Lower leg skin (tissue), 4 donors: ENCODE data around the gene KRR1. TPM values are rescaled to one million over a fixed set of nuclear protein-coding genes. Genes with fewer than 3 reads are reported as not detected.
"Not testable (repeated sequence)": the region's sequence is repeated elsewhere in the genome, so short reads cannot be mapped to it uniquely, and the experiment has no call there.

Experiments
- DNase-seq, 2 donors: peaks; one replicate each; pipeline ENCODE4 v3.0.0-alpha.2; 2019; ENCODE audit warnings: low spot score in 2 of 2
- H3K4me3 ChIP-seq: fragments of 200-600 bp; sonication (generic); 2 replicates; pipeline ENCODE4 v1.5.1; 2017; ENCODE audit warnings: mild to moderate bottlenecking, low read depth; ENCODE audit not compliant: poor library complexity, severe bottlenecking
- POLR2A ChIP-seq, 2 donors: fragments of 450-650 bp; IDR thresholded peaks; one replicate each; pipeline ENCODE4 v1.6.1; 2016 to 2017; ENCODE audit warnings: antibody characterized with exemption in 2 of 2, mild to moderate bottlenecking in 1 of 2, moderate library complexity in 1 of 2
- WGBS, 2 donors: methylation state at CpG; one replicate each; pipeline ENCODE4 v1.1.5; 2018; 5-methylcytosine and 5-hydroxymethylcytosine counted together
- intact Hi-C: fragments of 100-400 bp; cut with DNase I; formaldehyde crosslinking; loops from one replicate; pipeline ENCODE4 v1.15.0; 2023; ENCODE audit warnings: low total_unique reads
- total RNA-seq, 4 donors: library from RNA; depleted of rRNA; stranded (reverse); fragments of >200 nt; gene quantifications; one replicate each; pipeline ENCODE4 v1.1.0, GENCODE V29; 2016
- TF ChIP-seq, protein P1 (sequence below), 3 donors: fragments of 450-650 bp; IDR thresholded peaks; one replicate each; pipeline ENCODE4 v1.5.1; 2016; ENCODE audit warnings: antibody characterized with exemption in 3 of 3, mild to moderate bottlenecking in 3 of 3, moderate library complexity in 2 of 3

KRR1 gene
- total RNA-seq, 4 donors from 2014 or later: 21.3 to 52.3 (median 32.0) TPM

GRCh38 chr12:75487308-75487707 lies 24.1 kb downstream of the KRR1 start:
- intact Hi-C loops: no loop called here
- DNase-seq: no peak
- TF ChIP-seq, protein P1, sequence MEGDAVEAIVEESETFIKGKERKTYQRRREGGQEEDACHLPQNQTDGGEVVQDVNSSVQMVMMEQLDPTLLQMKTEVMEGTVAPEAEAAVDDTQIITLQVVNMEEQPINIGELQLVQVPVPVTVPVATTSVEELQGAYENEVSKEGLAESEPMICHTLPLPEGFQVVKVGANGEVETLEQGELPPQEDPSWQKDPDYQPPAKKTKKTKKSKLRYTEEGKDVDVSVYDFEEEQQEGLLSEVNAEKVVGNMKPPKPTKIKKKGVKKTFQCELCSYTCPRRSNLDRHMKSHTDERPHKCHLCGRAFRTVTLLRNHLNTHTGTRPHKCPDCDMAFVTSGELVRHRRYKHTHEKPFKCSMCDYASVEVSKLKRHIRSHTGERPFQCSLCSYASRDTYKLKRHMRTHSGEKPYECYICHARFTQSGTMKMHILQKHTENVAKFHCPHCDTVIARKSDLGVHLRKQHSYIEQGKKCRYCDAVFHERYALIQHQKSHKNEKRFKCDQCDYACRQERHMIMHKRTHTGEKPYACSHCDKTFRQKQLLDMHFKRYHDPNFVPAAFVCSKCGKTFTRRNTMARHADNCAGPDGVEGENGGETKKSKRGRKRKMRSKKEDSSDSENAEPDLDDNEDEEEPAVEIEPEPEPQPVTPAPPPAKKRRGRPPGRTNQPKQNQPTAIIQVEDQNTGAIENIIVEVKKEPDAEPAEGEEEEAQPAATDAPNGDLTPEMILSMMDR (IDR thresholded peaks at IDR 0.05): no peak
- no peak for TF ChIP-seq POLR2A (IDR thresholded peaks at IDR 0.05)
- no peak overlapping the region for H3K4me3 ChIP-seq
- 85 to 92% methylated on average over 4 of the region's 4 CpGs for WGBS, 2 donors

DNA sequence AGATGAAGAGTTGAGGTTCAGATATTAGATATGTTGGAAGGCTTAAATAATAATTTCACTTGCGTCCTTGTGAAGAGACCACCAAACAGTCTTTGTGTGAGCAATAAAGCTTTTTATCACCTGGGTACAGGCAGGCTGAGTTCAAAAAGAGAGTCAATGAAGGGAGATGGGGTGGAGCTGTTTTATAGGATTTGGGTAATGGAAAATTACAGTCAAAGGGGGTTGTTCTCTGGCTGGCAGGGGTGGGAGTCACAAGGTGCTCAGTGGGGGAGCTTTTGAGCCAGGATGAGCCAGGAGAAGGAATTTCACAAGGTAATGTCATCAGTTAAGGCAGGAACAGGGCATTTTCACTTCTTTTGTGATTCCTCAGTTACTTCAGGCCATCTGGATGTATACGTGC lies 27.0 kb downstream of the KRR1 start:
- H3K4me3 ChIP-seq, DNase-seq, intact Hi-C loops: not testable (repeated sequence)
- 89 to 93% methylated on average over 2 of the region's 2 CpGs for WGBS, 2 donors

DNA sequence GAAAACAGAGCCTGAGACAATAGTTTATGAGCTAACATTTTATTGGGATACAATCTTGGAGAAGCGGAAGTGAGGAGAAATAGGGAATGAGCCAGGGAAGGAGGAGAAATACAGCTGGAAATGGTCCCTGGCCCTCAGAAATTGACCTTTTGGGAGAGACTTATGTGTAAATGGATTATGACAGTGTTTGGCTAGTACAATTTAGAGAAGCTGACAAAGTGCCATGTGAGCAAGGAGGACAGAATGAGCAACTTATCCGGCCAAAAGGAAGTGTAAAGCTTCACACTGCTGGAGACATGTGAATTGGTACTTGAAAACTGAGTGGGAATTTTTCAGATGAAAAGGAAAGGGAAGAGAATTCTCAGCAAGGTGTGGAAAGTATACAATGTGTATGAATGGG lies 28.0 kb downstream of the KRR1 start:
- TF ChIP-seq, protein P1 (IDR thresholded peaks at IDR 0.05): no peak
- TF ChIP-seq POLR2A (IDR thresholded peaks at IDR 0.05): no peak
- intact Hi-C loops: no loop called here
- H3K4me3 ChIP-seq: no peak overlapping the region

DNA sequence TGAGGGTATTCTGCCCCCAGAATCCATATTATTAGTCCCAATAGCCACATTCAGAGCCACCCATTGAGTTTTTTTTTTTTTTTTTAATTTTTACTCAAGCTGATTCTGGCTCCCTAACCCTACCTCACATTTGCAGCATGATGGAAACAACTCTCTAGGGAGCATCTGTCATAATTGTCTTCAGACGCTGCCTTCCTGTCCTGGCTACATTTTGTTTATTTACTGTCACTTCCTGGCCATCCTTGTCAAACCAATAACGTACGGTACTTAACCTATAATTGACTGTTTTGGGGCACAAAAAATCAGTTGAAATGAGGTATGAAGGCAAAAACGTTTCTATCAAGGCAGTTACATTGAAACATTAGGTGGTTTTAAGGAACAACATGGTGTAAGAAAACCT lies 28.8 kb downstream of the KRR1 start:
- intact Hi-C loops: no loop called here
- H3K4me3 ChIP-seq: no peak overlapping the region
- WGBS, 2 donors: 32 to 36% methylated on average over 4 of the region's 4 CpGs
- TF ChIP-seq, protein P1 (IDR thresholded peaks at IDR 0.05): no peak
- no peak for TF ChIP-seq POLR2A (IDR thresholded peaks at IDR 0.05)
- DNase-seq: no peak

More for the DNA sequence above, 28.0 kb downstream of the KRR1 start:
- WGBS, 2 donors: 62 to 64% methylated on average over 2 of the region's 2 CpGs
- DNase-seq: no peak

DNA sequence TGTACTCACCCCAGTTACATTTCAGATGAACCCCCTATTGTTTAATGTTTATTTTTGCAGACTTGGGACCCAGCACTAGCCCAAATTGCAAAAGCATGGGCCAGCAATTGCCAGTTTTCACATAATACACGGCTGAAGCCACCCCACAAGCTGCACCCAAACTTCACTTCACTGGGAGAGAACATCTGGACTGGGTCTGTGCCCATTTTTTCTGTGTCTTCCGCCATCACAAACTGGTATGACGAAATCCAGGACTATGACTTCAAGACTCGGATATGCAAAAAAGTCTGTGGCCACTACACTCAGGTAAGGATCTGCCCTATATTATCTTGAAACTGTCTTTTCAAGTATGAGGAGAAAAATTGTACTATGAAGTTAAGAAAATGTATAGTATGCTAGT lies 29.6 kb downstream of the KRR1 start:
- DNase-seq: no peak
- no peak overlapping the region for H3K4me3 ChIP-seq
- TF ChIP-seq, protein P1 (IDR thresholded peaks at IDR 0.05): no peak
- TF ChIP-seq POLR2A (IDR thresholded peaks at IDR 0.05): no peak
- intact Hi-C loops: no loop called here
- WGBS, 2 donors: 72 to 73% methylated on average over 4 of the region's 4 CpGs

GRCh38 chr12:75481013-75481705 lies 30.2 kb downstream of the KRR1 start:
- peak overlapping the region; percentile 15 for H3K4me3 ChIP-seq
- DNase-seq: no peak
- no peak for TF ChIP-seq POLR2A (IDR thresholded peaks at IDR 0.05)
- TF ChIP-seq, protein P1 (IDR thresholded peaks at IDR 0.05): no peak
- intact Hi-C loops: no loop called here
- 44 to 60% methylated on average over 5 of the region's 5 CpGs for WGBS, 2 donors
